K562 (cell line): Measurements from ENCODE around the gene FSCN2. TPM values are rescaled to one million over a fixed set of nuclear protein-coding genes. Genes with fewer than 3 reads are reported as not detected.

ENCODE experiments used
- AFF4 ChIP-seq: sonication (generic); formaldehyde crosslinking; IDR thresholded peaks from 2 replicates; pipeline ENCODE4 v1.8.0; 2023; ENCODE audit warnings: mild to moderate bottlenecking, missing genetic modification reagents
- ELF2 ChIP-seq: fragments of 250-450 bp; sonication (Bioruptor Pico); IDR thresholded peaks from 2 replicates; pipeline ENCODE4 v1.5.0; 2021; ENCODE audit warnings: mild to moderate bottlenecking
- EZH2 ChIP-seq: IDR thresholded peaks from 2 replicates; pipeline ENCODE4 v1.6.1; 2012; ENCODE audit warnings: low read depth, mild to moderate bottlenecking, inconsistent platforms, low read length, borderline replicate concordance
- MTA3 ChIP-seq: fragments of 450-650 bp; formaldehyde crosslinking; IDR thresholded peaks from 2 replicates; pipeline ENCODE4 v1.6.1; 2017; ENCODE audit warnings: mild to moderate bottlenecking, borderline replicate concordance
- MYC ChIP-seq, 2 experiments: fragments of 250-450 bp in 1 of 2; sonication (Bioruptor Pico) in 1 of 2; IDR thresholded peaks; 2 replicates each; pipeline versions ENCODE4 v1.5.1 to v1.6.1; 2012 to 2021; ENCODE audit warnings: low read depth in 2 of 2, borderline replicate concordance in 1 of 2, improper control_type of control experiment in 1 of 2, low read length in 1 of 2, mild to moderate bottlenecking in 1 of 2, moderate library complexity in 1 of 2
- NR3C1 ChIP-seq: sonication (generic); formaldehyde crosslinking; IDR thresholded peaks from 2 replicates; pipeline ENCODE4 v1.8.1; 2022; ENCODE audit warnings: missing genetic modification reagents
- RBM39 ChIP-seq: fragments of 200-400 bp; formaldehyde crosslinking; optimal IDR thresholded peaks from 2 replicates; pipeline ENCODE3; 2018; ENCODE audit warnings: low read depth, low read length
- SFPQ ChIP-seq: fragments of 200-400 bp; formaldehyde crosslinking; IDR thresholded peaks from 2 replicates; pipeline ENCODE4 v1.6.1; 2017; ENCODE audit warnings: mild to moderate bottlenecking, low read depth, low read length, moderate library complexity
- TGIF2 ChIP-seq: sonication (generic); formaldehyde crosslinking; IDR thresholded peaks from 2 replicates; pipeline ENCODE4 v1.8.1; 2022; ENCODE audit warnings: mild to moderate bottlenecking, missing genetic modification reagents, moderate library complexity
- ZNF609 ChIP-seq: sonication (generic); formaldehyde crosslinking; IDR thresholded peaks from 2 replicates; pipeline ENCODE4 v1.8.1; 2023; ENCODE audit warnings: missing genetic modification reagents, mild to moderate bottlenecking, borderline replicate concordance
- ZNF77 ChIP-seq: fragments of 250-450 bp; sonication (Bioruptor Pico); IDR thresholded peaks from 2 replicates; pipeline ENCODE4 v1.5.0; 2020
- polyA plus RNA-seq, 8 experiments: library from polyadenylated mRNA; depleted of rRNA in 4 of 8; stranded (reverse) in 5 of 8; unstranded in 3 of 8; fragments of >200 nt; fragmentation: Nextera tagmentation in 2 of 8; fragmentation: Illumina TruSeq in 1 of 8; extraction: Ambion mirVana in 2 of 8; extraction: Trizol in 1 of 8; gene quantifications; 2 replicates each; pipeline versions ENCODE4 v1.2.1 to v1.2.3, GENCODE V29; 2011 to 2014; ENCODE audit warnings: inconsistent platforms in 1 of 8, missing spikeins in 1 of 8
- total RNA-seq, 7 experiments: library from RNA; depleted of rRNA in 6 of 7; stranded (reverse); fragments of >200 nt in 6 of 7; fragmentation: Illumina TruSeq in 2 of 7; extraction: Trizol in 2 of 7; gene quantifications; 2 replicates each; pipeline versions ENCODE4 v1.2.1 to v1.2.3, GENCODE V29; 2011 to 2021; ENCODE audit warnings: low replicate concordance in 1 of 7

Gene FSCN2
- total and polyA plus RNA-seq, 9 of the 15 experiments (the other 6 are each of a cell fraction or from before 2014, with no cell fraction given): 0.08 TPM; not detected in 8

GRCh38 chr17:81512562-81513371 is 15.4 kb upstream of the FSCN2 start, which contains the start of gene ACTG1 (continued):
- no peak for TF ChIP-seq ZNF609 (CRISPR knock-in tag)
- peak; percentile 83; the same call in 1 of the 2 replicates for TF ChIP-seq TGIF2
- TF ChIP-seq SFPQ: no peak
- peak; percentile 17; the same call in 1 of the 2 replicates for TF ChIP-seq ELF2 (CRISPR knock-in tag)
- TF ChIP-seq MTA3: peak; percentile 85; the same call in 1 of the 2 replicates
- TF ChIP-seq EZH2: no peak
- no peak for TF ChIP-seq RBM39
- TF ChIP-seq ZNF77 (CRISPR knock-in tag): no peak
- TF ChIP-seq NR3C1 (CRISPR knock-in tag): no peak
- TF ChIP-seq MYC (IDR thresholded peaks at IDR 0.05; ENCODE audit: low read depth, low read length): peak; percentile 68
- no peak for TF ChIP-seq MYC (CRISPR knock-in tag; IDR thresholded peaks at IDR 0.05; ENCODE audit: borderline replicate concordance, low read depth)
- peak; percentile 98 for TF ChIP-seq AFF4
